Keratinocyte (primary cell): ENCODE measurements around the gene C5orf34. TPM values are rescaled to one million over a fixed set of nuclear protein-coding genes. Genes with fewer than 3 reads are reported as not detected.

Experiments
- DNase-seq: peaks from one replicate; pipeline ENCODE4 v3.0.0-alpha.2; 2011; ENCODE audit warnings: low read depth, missing footprints, low spot score
- FAIRE-seq: peaks from 2 replicates; lab custom pipeline; 2011; peaks lifted over from hg19 to GRCh38; lab: Jason Lieb, UNC
- H2AFZ ChIP-seq: 2 replicates; pipeline ENCODE4 v1.6.0; 2012; ENCODE audit warnings: low read length, control low read depth, inconsistent platforms; ENCODE audit not compliant: control insufficient read depth
- H3K27ac ChIP-seq: 2 replicates; pipeline ENCODE4 v1.5.1; 2011; ENCODE audit warnings: low read length; ENCODE audit not compliant: control insufficient read depth, insufficient read depth
- H3K27me3 ChIP-seq: 3 replicates; pipeline ENCODE4 v1.6.0; 2011; ENCODE audit warnings: low read length; ENCODE audit not compliant: control insufficient read depth, insufficient read depth; ENCODE audit errors: extremely low read depth
- H3K36me3 ChIP-seq, 2 experiments: 2 replicates in 1 of 2; 3 replicates in 1 of 2; pipeline ENCODE4 v1.5.1; 2011; ENCODE audit warnings: low read length in 2 of 2, mild to moderate bottlenecking in 1 of 2; ENCODE audit not compliant: control insufficient read depth in 2 of 2, insufficient read depth in 2 of 2; ENCODE audit errors: extremely low read depth in 1 of 2
- H3K4me1 ChIP-seq: 3 replicates; pipeline ENCODE4 v1.5.1; 2011; ENCODE audit warnings: low read length; ENCODE audit not compliant: control insufficient read depth, insufficient read depth; ENCODE audit errors: extremely low read depth
- H3K4me2 ChIP-seq: 3 replicates; pipeline ENCODE4 v1.6.0; 2011; ENCODE audit warnings: low read depth, low read length; ENCODE audit not compliant: control insufficient read depth, insufficient read depth; ENCODE audit errors: extremely low read depth
- H3K4me3 ChIP-seq, 3 experiments: fragments of 200-600 bp in 1 of 3; sonication (generic) in 1 of 3; 2 replicates in 2 of 3; 3 replicates in 1 of 3; pipeline ENCODE4 v1.5.1; 2011 to 2016; ENCODE audit warnings: low read length in 3 of 3, mild to moderate bottlenecking in 3 of 3, control low read depth in 2 of 3, inconsistent platforms in 1 of 3, low read depth in 1 of 3, mixed read lengths in 1 of 3, mixed run types in 1 of 3, moderate library complexity in 1 of 3; ENCODE audit not compliant: control insufficient read depth in 2 of 3, insufficient read depth in 2 of 3; ENCODE audit errors: extremely low read depth in 1 of 3
- H3K79me2 ChIP-seq: 2 replicates; pipeline ENCODE4 v1.6.0; 2012; ENCODE audit warnings: low read length; ENCODE audit not compliant: control insufficient read depth, insufficient read depth
- H3K9ac ChIP-seq: 3 replicates; pipeline ENCODE4 v1.6.0; 2011; ENCODE audit warnings: low read length; ENCODE audit not compliant: control insufficient read depth, insufficient read depth; ENCODE audit errors: extremely low read depth
- H3K9me1 ChIP-seq: 3 replicates; pipeline ENCODE4 v1.6.0; 2011; ENCODE audit warnings: low read length; ENCODE audit not compliant: control insufficient read depth, insufficient read depth; ENCODE audit errors: extremely low read depth
- H3K9me3 ChIP-seq: 2 replicates; pipeline ENCODE4 v1.5.1; 2012; ENCODE audit warnings: low read depth, low read length; ENCODE audit not compliant: control insufficient read depth
- H4K20me1 ChIP-seq: 3 replicates; pipeline ENCODE4 v1.6.0; 2011; ENCODE audit warnings: low read length; ENCODE audit not compliant: control insufficient read depth, insufficient read depth; ENCODE audit errors: extremely low read depth
- CTCF ChIP-seq, 3 experiments: IDR thresholded peaks in 1 of 3; conservative IDR thresholded peaks in 1 of 3; optimal IDR thresholded peaks in 1 of 3; 2 replicates in 2 of 3; 3 replicates in 1 of 3; pipeline versions ENCODE3 to v1.5.1; 2011; ENCODE audit warnings: low read length in 3 of 3, mild to moderate bottlenecking in 3 of 3, moderate library complexity in 2 of 3, control low read depth in 1 of 3, inconsistent platforms in 1 of 3; ENCODE audit not compliant: insufficient read depth in 2 of 3; ENCODE audit errors: extremely low read depth in 1 of 3
- EZH2 ChIP-seq: IDR thresholded peaks from one replicate; pipeline ENCODE4 v1.6.1; 2012; ENCODE audit warnings: inconsistent platforms, mild to moderate bottlenecking, low read length, moderate library complexity
- dilution Hi-C: fragments of 300-500 bp; cut with MboI; formaldehyde crosslinking; loops from one replicate; pipeline ENCODE4 v1.7.0; 2020; ENCODE audit warnings: low sequenced_read_pairs; ENCODE audit not compliant: extremely low pct_ligation_motif_present
- polyA plus RNA-seq, 5 experiments: library from polyadenylated mRNA; depleted of rRNA in 3 of 5; stranded (reverse) in 3 of 5; stranded (forward) in 1 of 5; unstranded in 1 of 5; fragments of >200 nt; gene quantifications; 1 replicate in 1 of 5; 2 replicates in 3 of 5; 3 replicates in 1 of 5; pipeline versions ENCODE4 v1.2.1 to v1.2.3, GENCODE V29; 2011 to 2012; ENCODE audit warnings: missing spikeins in 2 of 5, low read depth in 1 of 5, low replicate concordance in 1 of 5

Gene C5orf34
- polyA plus RNA-seq, 1 donor (not counting 4 experiments of a cell fraction or from before 2014, with no cell fraction given): 5.8 TPM

DNA sequence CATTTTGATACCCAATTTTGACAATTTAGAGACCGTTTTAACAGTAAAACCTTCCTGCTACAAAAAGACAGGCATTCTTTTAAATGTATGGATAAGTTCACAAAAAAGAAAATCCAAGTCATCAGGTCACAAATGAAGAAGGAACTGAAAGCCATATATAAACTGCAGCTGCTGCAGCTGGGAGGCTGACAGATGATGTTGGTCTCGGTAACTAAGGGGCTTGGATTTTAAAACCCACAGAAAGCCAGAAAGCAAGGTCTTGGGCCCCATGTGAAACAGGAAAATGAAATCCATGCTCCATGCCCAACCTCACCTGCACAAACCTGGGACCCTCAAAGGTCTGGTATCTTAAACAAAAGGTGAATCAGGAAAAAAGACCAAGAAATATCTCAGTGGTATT is 15.7 kb upstream of the C5orf34 start:
- no peaks in the 10 kb centered on the region for H3K9me3 ChIP-seq
- no peak overlapping the region for H2AFZ ChIP-seq
- dilution Hi-C loops: no loop called here
- H4K20me1 ChIP-seq: no peaks in the 10 kb centered on the region
- no peak for DNase-seq
- no peak for FAIRE-seq
- H3K4me2 ChIP-seq: no peak overlapping the region
- no peak overlapping the region for H3K27ac ChIP-seq
- H3K4me3 ChIP-seq: no peak overlapping the region
- no peak overlapping the region for H3K9ac ChIP-seq
- H3K79me2 ChIP-seq: no peaks in the 10 kb centered on the region
- no peaks in the 10 kb centered on the region for H3K4me1 ChIP-seq
- no peak for TF ChIP-seq EZH2
- no peak for TF ChIP-seq CTCF (optimal IDR thresholded peaks at IDR 0.05 in 1 of 3, IDR thresholded peaks at IDR 0.05 in 1 of 3, conservative IDR thresholded peaks at IDR 0.05 in 1 of 3; ENCODE audit: extremely low read depth in 1 of 3, insufficient read depth in 2 of 3, low read length in 3 of 3)
- H3K27me3 ChIP-seq: no peaks in the 10 kb centered on the region
- H3K9me1 ChIP-seq: no peaks in the 10 kb centered on the region
- peaks cover 16 to 23% of the 10 kb centered on the region in 2 experiments for H3K36me3 ChIP-seq

DNA sequence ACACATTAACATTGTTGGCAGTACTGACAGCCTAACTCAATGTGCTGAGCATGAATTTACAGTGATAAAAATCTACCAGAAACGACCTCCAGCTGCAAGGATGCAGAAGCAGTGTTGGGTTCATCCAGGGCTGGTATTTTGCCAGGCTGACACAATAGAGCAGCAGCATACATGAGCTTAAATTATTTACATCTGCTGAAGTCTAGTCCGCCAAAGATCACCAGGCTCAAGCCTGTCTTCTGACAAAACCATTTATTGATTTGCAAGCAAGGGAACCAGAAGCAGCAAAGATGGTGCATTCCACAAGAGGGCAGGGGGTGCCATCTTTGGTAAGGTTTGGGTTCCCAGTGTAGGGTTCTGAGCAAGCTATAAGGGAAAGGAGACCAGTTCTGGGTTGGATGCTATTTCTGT is 8.7 kb upstream of the C5orf34 start:
- H3K36me3 ChIP-seq: peaks cover 5 to 7% of the 10 kb centered on the region in 2 experiments
- no peak overlapping the region for H3K4me2 ChIP-seq
- H2AFZ ChIP-seq: no peak overlapping the region
- TF ChIP-seq EZH2 (no peak), CTCF (optimal IDR thresholded peaks at IDR 0.05 in 1 of 3, IDR thresholded peaks at IDR 0.05 in 1 of 3, conservative IDR thresholded peaks at IDR 0.05 in 1 of 3; ENCODE audit: extremely low read depth in 1 of 3, insufficient read depth in 2 of 3, low read length in 3 of 3) (no peak)
- H4K20me1 ChIP-seq: no peaks in the 10 kb centered on the region
- H3K27ac ChIP-seq: no peak overlapping the region
- no peak for FAIRE-seq
- no peak overlapping the region for H3K4me3 ChIP-seq
- H3K79me2 ChIP-seq: no peaks in the 10 kb centered on the region
- no peaks in the 10 kb centered on the region for H3K9me1 ChIP-seq
- no peaks in the 10 kb centered on the region for H3K9me3 ChIP-seq
- dilution Hi-C loops: no loop called here
- no peaks in the 10 kb centered on the region for H3K27me3 ChIP-seq
- H3K9ac ChIP-seq: no peak overlapping the region
- DNase-seq: no peak
- no peaks in the 10 kb centered on the region for H3K4me1 ChIP-seq
